ENCODE data around the gene IPO13.

IPO13 gene

DNA sequence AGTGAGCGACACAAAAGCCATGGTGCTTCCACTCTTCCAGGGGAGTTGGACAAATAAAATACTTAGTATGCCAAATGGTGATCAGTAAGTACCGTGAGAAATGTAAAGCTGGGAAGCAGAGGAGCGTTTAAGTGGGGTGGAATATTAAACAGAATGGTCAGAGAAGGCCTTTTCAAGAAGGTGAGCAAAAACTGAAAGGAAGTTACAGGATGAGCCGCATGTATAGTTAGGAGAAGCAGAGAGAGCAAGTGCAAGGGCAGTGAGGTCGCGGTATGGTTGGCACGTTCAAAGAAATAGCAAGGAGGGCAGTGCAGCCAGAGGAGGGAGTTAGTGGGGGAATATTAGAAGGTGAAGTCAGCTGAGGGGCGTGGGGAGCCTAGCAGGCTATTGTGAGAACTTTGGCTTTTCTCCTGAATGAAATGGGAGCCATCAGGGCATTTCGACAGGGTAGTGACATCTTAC is 27.3 kb downstream of the IPO13 start:
- no peak for DNase-seq (ENCODE audit: low spot score)

DNA sequence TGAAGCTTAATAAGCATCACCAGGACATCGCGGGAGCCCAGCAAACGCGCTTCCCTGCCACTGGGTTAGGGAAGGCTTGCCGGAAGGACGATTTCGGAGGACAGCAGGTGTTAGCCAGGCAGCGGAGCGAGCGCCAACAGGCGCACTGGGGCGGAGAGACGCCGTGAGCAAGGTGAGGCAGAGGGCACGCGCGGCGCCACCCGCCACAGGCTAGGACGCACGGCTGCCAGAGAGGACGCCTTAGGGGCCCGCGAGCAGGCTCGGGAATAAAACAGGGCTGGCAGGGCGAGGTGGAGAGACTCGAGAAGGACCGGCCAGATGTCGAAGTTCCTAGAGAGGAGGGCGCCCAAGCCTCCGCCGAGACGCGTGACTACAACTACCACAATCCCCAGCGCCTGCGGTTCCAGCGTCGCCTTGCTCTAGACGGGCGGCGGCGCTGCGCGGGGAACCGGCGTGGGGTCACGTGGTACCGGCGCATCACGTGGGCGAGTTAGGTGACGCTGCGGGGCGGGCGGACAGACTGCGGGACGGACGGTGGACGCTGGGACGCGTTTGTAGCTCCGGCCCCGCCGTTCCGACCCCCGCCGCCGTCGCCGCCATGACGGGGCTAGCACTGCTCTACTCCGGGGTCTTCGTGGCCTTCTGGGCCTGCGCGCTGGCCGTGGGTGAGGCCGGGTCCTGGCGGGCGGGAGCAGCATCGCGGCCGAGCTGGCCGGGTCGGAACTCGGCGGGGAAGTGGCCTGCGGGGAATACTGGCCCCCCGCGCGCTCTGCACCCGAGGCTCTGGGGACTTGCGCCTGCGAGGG is 27.9 kb downstream of the IPO13 start, which contains the start of gene ATP6V0B:
Gene ATP6V0B (plus strand): TSS at position 518 of the 806 bp plus-strand sequence. CDS start 81 bp downstream, at position 599.
- DNase-seq (ENCODE audit: low spot score), result peak; percentile 95

DNA sequence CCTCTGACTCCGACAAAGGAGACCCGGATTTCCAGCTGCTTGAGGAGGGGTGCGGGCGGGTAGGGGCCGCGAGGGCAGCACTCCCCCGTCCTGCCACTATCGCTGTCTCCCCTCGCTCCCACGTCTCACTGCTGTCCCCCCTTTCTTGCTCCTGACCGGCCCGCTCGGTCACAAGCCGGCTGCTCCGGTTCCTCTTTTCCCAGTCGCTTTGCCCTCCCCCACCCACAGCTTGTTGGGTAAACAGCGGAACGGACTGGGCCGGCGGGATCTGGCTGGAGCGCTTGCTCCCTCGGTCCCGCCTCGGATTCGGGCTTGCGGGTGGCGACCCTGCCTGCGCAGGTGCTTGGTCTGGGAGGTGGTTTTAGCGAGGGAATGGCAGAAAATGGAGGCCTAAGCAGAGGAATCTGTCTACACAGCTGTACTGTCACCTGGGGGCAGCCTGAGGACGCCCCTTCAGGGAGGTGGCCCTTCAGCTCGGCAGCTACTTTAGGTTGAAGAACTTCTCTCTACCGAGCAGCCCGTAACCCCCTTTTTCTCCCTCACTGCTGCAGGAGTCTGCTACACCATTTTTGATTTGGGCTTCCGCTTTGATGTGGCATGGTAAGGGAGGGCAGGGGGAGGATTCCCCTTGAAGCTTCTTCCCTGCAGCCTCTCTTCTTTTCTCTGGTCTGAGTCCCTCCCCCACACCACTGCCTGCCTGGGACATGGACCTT is 28.7 kb downstream of the IPO13 start:
- DNase-seq (ENCODE audit: low spot score), result peak; percentile 24

DNA sequence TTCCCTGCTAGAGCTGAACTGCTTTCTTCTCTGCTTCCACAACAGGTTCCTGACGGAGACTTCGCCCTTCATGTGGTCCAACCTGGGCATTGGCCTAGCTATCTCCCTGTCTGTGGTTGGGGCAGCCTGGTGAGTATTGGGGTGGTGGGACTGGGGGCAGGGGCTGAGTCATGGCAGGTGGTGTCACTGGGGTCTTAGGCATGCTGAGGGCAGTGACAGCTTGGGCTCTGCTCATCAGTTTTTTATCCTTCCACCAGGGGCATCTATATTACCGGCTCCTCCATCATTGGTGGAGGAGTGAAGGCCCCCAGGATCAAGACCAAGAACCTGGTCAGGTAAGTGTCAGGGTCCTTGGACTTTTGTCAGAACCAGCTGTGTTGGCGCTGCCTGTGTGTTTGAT is 29.3 kb downstream of the IPO13 start:
- no peak for DNase-seq (ENCODE audit: low spot score)

DNA sequence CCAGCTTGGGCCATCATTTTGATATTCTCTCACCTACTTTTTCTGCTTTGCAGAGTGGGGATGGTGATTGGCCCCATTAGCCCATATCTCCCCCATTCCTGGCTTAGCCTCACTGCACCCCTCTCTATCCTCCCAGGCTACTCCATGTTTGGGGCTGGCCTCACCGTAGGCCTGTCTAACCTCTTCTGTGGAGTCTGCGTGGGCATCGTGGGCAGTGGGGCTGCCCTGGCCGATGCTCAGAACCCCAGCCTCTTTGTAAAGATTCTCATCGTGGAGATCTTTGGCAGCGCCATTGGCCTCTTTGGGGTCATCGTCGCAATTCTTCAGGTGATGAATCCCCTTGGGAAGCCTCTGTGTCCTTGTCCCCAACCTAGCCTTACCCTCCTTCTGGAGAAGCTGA is 30.1 kb downstream of the IPO13 start:
- DNase-seq (ENCODE audit: low spot score), result no peak

DNA sequence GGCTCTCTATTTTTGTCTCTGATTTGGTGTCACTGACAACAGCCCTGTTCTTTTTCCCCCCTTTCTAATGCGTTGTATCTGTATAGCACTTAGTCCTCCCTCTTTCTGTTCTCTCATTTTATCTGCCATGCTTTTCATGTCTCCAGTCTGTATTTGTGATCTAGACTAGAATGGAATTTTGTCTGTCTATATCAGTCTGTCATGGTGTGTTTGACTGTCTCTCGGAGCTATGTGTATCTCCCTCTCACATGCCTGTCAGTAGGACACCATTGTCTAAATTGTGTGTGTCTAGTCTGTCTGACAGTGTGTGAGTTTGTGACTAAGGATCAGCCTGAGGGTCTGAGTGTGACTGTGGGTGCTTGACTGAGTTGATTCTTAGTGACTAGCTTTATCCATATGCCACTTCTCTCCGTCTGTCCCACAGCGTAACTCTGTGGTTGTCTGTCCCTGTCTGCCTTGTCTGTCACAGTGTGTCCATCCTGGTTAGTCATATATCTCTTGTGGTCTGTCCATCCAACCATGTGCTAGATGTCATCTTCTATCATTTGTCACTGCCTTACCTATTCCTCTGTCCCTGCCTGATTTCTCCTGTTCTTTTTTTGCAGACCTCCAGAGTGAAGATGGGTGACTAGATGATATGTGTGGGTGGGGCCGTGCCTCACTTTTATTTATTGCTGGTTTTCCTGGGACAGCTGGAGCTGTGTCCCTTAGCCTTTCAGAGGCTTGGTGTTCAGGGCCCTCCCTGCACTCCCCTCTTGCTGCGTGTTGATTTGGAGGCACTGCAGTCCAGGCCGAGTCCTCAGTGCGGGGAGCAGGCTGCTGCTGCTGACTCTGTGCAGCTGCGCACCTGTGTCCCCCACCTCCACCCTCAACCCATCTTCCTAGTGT is 30.9 kb downstream of the IPO13 start:
- no peak for DNase-seq (ENCODE audit: low spot score)

DNA sequence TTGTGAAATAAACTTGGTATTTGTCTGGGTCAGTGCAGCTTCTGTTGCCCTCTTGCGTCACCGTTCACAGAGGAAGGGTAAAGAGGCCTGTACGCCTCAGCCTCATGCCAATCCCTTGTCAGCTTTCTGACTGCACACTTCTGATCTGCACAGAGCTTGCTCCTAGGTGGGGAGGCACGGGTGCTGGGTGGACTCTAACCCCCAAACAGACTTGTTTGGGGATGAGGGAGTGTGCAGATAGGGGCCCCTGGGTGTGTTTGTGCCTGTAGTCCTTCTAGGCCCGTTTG is 31.5 kb downstream of the IPO13 start:
- DNase-seq (ENCODE audit: low spot score), result no peak

DNA sequence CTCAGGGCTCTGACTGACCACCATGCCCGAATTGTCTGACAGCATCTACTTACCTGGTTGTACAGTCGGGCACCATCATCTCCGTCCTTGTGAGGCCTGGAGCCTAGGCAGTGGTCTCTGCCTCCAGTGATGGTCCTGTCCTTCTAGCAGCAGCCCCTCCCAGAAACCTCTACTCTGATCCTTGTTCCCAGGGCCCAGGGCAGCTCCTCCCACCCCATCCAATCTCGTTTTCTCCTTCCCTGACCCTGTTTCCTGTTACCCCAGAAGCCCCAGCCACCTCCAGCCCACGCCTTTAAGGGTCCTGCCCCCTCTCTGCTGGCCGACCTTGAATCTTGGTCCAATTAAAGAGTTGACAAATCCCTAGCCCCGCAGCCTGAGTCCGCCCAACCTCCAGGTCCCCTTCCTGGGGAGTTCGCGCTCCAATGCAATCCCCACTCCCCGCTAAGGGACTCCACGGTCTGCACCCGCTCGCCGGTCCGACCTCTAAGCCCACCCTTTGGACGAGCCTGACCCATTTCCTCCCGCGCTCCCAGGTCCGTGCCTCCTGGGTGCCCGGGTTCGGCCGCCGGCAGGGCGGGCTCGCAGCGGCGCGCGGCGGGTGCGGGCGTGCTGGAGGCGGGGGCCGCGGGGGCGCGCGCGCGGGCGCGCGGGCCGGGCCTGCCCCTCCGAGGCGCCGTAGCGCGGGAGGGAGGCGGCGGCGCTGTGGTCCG is 32.0 kb downstream of the IPO13 start, which contains the start of gene B4GALT2:
Gene B4GALT2 (plus strand): TSS at position 660 of the 710 bp plus-strand sequence. CDS start 1,951 bp downstream, outside the sequence.
- peak; percentile 42 for DNase-seq (ENCODE audit: low spot score)

DNA sequence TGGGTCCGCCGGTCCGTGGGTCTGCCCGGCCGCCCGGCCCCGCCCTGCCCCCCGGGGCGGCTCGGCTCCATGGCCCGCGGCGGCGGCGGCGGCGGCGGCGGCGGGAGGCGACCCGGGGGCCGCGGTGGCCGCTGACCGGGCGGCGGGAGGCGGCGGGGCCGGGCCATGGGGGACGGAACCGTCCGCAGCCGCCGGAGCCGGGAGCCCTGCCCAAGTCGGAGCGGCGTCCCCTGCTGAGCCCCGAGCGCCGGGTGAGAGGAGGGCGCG is 32.4 kb downstream of the IPO13 start:
- no peak for DNase-seq (ENCODE audit: low spot score)

DNA sequence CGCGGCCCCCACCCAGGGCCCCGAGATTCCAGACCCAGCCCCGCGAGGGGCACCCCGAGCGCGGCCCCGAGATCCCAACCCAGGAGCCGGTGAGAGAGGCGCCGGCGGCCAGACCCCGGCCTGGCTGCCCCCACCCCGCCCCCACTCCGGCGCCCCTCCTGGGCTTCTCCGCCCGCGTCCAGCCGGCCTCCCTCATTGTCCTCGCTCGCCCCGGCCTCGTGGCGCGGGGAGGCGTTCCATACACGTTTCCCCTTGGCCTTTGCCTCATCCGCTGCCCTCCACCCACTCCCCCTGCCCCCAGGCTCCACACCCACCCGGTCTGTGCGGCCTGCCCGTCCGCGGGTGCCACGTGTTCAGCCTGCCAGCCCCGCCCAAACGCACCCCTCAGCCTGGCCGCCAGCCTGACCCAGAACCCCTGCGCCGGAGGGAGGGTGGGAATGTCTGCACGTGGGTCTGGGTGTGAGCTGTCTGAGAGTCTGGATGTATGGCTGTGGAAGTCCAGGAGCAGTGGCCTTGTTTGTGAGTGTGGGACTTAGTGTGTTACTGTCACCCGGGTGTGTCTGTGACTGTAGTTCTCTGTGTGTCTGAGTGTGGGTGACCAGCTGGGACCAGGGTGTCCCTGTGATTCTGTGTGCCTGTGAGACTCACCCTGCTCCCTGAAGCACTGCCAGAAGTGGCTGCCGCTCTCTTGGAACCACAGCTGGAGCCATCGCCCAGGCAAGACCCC is 32.9 kb downstream of the IPO13 start:
- peak; percentile 60 for DNase-seq (ENCODE audit: low spot score)

DNA sequence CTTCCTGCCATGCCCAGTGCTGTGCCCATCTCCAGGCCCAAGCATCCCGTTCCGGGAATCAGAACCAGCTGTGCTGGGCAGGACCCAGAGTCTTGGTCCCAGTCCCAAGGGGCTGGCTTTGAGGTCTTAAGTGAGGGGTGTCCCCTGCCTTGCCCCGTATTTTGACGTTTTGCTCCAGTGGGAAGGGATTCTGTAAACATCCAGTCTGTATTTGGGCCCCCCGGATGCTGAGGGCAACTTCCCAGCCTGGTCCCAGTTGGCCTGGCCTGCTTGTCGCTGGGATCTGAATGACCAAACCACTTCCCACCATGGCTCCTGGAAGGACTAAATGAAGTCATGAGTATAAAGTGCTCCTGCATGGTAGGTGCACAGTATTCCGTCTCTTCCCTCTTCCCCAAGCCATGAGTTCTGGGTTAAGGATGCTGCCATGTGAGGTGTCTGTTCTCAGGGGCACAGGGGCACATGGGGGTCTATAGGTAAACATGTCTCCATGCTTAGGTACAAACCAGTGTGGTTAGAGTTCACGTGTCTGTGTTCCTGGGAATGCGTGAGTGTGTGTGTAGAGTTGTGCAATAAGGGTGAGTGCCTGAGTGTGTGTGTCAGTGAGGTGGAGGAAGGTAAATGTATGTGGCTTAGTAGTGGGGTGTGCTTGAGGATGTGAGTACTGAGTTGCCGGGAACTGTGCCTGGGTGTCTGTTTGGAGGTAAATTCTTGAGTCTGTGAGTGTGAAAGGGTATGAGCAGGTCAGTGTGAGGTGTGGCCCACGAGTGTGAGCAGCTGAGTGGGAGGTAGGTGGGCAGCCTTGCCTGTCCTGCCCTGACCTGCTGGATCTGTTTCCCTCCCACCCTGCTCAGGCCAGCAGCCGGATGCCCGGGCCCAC is 33.7 kb downstream of the IPO13 start:
- no peak for DNase-seq (ENCODE audit: low spot score)

DNA sequence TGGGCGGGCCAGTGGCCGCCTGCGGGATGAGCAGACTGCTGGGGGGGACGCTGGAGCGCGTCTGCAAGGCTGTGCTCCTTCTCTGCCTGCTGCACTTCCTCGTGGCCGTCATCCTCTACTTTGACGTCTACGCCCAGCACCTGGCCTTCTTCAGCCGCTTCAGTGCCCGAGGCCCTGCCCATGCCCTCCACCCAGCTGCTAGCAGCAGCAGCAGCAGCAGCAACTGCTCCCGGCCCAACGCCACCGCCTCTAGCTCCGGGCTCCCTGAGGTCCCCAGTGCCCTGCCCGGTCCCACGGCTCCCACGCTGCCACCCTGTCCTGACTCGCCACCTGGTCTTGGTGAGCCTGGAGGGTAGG is 34.4 kb downstream of the IPO13 start:
- DNase-seq (ENCODE audit: low spot score), result no peak

DNA sequence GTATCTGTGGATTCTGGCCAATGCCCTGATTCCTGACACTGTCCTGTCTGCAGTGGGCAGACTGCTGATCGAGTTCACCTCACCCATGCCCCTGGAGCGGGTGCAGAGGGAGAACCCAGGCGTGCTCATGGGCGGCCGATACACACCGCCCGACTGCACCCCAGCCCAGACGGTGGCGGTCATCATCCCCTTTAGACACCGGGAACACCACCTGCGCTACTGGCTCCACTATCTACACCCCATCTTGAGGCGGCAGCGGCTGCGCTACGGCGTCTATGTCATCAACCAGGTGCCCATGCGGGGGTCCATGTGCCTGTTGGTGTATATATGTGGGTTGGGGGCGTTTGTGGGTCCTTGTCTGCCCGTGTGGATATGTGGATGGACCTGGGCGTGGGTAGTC is 34.9 kb downstream of the IPO13 start:
- no peak for DNase-seq (ENCODE audit: low spot score)

DNA sequence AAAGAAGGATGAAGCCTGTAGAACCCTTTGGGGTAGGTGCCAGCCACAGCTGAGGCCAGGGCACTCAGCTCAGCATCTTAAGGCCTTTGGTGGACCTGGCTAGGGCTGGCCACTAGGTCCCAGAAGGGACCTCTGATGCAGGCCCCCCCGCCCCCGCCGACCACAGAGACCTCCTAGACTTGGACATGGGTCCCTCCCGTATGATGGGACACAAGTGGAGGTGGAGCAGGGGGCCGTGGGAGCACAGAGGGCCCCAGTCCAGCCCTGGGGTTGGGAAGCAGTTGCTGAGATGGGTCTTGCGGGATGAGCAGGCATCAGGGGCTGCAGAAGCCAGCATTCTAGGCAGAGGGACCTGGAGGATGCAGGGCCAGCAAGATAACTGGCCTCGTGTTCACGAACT is 35.5 kb downstream of the IPO13 start:
- DNase-seq (ENCODE audit: low spot score), result no peak

DNA sequence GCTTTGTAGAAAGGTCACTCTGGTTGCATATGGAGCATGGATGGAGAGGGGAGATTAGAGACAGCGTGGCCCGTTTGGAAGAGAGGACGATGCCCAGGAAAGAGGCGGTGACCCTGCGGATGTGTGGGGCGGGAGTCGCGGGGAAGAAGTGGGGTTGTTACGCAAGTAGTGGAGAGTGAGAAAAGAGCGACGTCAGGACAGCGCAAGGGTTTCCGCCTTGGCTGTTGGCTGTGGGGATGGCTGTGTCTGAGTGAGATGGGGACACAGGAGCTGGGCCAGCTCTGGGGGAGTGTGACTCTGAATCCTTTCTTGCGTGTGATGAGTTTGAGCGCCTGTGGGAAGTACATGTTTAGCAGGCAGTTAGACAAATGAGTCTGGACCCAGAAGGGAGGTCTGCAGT is 36.1 kb downstream of the IPO13 start:
- DNase-seq (ENCODE audit: low spot score), result no peak

DNA sequence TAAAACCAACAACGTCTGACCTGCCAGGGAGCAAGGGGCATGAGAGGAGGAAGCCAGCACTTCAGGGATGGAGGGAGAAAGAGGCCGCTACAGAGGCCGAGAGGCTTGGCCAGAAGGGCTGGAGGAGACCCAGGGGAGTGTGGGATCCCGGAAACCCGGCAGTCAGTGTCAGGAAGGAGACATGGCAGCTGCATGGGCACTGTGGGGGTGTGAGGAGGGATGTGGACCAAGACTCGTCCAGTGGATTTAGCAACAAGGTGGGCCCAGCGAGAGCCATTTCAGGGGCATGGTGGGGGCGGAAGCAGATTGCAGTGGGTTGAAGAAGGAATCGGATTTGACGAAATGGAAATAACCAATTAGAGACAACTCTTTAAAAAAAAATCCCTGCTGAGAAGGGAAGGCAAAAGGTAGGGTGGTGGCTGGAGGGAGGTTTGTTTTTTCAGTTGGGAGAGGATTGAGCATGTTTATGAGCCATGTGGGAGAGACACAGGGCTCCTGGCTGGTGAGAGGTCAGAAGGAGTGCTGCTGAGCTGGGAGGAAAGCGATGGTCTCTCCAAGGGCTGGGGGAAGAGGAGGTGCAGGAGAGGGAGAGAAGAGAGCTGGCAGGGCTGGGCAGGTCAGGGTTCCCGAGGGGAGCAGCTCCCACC is 36.6 kb downstream of the IPO13 start:
- DNase-seq (ENCODE audit: low spot score), result no peak

DNA sequence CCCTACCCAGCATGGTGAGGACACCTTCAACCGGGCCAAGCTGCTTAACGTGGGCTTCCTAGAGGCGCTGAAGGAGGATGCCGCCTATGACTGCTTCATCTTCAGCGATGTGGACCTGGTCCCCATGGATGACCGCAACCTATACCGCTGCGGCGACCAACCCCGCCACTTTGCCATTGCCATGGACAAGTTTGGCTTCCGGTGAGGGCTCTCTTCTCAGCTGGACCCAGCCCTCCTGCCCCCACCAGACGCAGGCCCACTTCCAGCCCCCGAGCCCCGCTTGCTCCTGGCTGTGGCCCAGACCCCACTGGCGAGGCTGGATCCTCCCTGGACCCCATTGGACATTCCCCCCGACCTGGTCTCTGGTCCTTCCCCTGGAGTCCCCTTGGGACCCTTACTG is 38.1 kb downstream of the IPO13 start:
- DNase-seq (ENCODE audit: low spot score), result no peak

DNA sequence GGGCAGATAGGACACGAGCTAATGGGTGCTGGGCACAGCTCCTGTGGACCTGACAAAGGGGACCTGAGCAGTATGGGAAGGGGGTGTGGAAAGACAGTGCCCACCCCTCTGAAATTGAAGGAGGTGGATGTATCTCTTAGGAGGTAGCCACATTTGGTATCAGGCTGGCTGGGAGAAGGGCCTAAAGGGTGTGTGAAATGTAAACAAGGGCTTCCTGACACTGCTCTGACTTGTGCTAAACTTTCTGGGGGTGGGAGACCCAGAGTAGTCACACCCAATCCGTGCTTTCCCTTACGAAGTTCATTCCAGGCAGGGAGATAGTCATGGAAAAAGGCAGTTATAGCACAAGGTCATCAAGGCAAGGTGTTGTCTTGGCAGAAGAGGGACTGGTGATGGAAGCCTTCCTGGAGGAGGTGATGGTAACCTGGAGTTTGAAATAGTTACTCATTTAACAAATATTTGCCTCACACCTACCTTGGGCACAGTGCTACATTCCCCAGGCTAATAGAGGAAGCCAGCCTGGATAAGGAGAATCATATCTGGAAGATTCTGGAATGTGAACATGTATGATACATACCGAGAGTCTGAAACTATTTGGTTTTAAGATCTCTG is 39.3 kb downstream of the IPO13 start:
- DNase-seq (ENCODE audit: low spot score), result no peak

DNA sequence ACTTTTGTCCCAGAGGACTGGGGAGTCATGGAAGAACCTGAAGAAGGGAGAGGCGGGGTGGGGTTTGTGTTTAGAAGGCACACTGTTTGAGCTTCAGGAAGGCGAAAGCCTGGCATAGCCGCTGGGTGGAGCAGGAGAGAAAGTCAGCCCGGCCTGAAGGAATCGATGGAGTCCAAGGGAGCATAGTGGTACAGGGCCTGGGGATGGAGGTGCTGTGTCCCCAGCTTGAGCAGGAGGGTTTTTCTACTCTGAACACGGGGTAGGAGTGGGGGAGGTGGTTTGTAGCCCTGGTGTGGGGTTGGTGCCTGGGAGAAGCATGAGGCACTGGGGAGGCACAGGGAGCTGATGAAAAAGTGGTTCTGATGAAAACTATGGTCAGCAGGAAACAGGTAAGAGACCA is 40.0 kb downstream of the IPO13 start:
- no peak for DNase-seq (ENCODE audit: low spot score)
